Right forelimb (tissue), 1 donor: ENCODE data around the gene LINC00237.

ENCODE experiments used
- DNase-seq: peaks from one replicate; pipeline ENCODE4 v3.0.0-alpha.2; 2018

LINC00237 gene

GRCh38 chr20:21106171-21107017, at the start of gene LINC00237:
Gene LINC00237, minus strand, starts transcription at chr20:21106358.
- DNase-seq: no peak

- DNase-seq: no peak
Measured at GRCh38 chr20:21155268-21155667, 49.1 kb upstream of the LINC00237 start.

DNA sequence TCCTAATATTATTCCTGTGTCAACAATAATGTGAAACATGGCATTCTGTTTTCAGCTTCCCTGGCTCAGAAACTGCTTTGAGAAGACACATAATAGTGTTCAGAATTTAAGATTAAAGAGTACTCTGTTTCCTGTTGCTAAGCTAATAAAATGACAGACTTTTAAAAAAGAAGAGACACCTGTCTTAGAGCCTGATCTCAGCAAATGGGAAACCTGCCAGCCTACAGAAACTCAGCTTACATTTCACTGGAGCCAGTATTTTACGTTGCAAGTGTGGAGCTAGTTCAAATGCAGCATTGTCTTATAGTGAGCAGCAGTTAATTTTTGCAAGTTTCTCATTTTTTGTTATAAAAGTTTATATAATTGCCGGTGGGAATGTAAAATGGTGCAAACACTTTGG, 48.5 kb upstream of the LINC00237 start:
- no peak for DNase-seq

- no peak for DNase-seq
Measured at GRCh38 chr20:21151791-21152190, 45.6 kb upstream of the LINC00237 start.

- DNase-seq: no peak
Measured at GRCh38 chr20:21149344-21149743, 43.2 kb upstream of the LINC00237 start.

DNA sequence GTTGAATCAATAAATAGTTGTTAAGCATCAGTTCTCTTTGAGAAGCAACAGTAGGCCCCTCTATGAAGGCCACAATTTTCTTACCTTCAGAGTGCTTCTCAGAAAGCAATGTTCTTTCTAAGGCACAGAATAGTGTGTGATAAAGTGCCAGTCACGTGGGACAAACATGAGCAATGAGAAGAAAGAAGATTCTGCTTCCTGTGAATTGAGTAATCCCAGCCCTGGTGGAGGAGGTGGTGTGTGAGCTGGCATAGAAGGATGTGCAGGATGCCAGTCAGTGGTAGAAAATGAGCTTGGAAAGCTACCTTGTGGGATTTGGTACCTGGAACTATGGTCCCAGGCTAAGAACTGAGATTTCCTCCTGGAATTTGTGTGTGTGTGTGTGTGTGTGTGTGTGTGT, 41.4 kb upstream of the LINC00237 start:
- DNase-seq: no peak

GRCh38 chr20:21146215-21146614, 40.1 kb upstream of the LINC00237 start:
- no peak for DNase-seq

DNA sequence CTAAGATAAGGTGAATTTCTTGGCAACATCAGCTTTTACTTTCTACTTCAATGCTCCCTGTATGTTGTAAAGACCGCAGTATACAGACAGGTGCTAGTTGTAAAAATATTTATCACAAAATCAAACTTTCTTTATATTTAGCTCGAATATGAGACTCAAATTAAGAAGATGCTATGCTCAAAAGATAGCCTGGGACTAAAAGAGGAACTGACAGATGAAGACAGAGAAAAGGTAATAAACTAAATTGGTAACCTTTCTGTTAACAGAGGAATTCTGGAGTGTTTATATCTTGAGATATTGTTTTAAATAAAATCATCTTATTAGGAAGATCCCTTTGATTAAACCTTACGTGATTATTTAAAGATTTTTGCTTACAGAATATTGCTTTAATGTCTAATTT, 39.3 kb upstream of the LINC00237 start:
- DNase-seq: no peak

DNA sequence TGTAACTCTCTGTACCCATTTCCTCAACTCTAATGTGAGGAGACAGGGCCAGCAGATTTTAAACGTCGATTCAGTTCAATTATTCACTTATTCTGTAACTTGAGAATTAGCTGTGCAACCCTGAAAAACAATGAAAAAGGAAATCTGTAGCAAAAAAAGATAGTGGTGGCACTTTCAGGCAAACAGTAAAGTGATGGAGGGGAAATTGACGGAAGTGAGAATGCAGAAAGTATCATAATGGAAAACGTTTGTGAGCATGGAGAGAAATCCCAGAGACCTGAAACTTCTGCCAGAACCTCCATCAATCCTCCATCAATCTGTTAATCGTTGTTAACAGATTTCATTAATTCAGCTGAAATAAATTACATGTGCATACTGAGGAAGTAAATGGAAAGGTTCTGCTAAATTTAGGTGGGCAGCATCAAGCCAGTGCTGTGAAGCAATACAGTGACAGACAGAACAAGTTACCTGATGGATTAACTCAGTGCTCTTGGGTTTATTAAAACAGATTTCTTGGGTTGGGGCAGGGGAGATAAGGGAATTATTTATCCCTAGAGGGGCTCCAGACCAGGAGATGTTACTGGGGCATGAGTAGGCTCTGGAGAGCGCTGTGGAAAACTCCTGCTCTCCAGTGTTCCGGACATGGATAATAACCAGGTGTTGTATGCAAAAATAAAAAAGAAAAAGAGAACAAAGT, 37.2 kb upstream of the LINC00237 start:
- DNase-seq: no peak

GRCh38 chr20:21141825-21142224, 35.7 kb upstream of the LINC00237 start:
- DNase-seq: no peak

GRCh38 chr20:21139881-21140566, 33.9 kb upstream of the LINC00237 start:
- DNase-seq: no peak

- no peak for DNase-seq
Measured at GRCh38 chr20:21137078-21137477, 30.9 kb upstream of the LINC00237 start.

- DNase-seq: no peak
Measured at GRCh38 chr20:21136015-21136732, 30.0 kb upstream of the LINC00237 start.

DNA sequence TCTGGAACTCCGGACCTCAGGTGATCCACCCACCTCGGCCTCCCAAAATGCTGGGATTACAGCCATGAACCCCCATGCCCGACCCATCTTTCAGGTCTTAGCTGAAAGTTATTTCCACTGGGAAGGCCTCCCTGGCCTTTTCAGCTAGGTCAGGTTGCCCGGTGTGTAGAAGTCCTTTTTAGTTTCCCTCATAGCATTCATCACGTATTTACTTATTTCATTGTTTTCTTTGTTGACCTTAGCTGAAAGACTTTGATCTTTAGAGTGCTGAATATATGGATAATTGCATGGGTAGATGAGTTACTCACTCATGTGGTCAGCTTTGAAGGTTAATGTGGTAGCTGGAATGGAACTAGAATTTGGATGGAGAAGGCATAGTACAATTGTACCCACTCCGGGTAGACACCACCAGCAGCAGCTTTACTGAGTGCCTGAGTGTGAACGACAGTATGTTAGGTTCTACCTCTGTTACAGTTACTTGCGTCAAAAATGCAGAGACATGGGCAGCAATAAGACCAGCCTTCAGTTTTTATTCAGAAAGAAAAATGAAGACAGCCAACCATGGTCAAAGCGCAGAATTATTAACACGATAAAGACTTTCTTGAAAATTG, 28.8 kb upstream of the LINC00237 start:
- DNase-seq: no peak

- no peak for DNase-seq
Measured at GRCh38 chr20:21133917-21134622, 27.9 kb upstream of the LINC00237 start.

GRCh38 chr20:21133404-21133803, 27.2 kb upstream of the LINC00237 start:
- DNase-seq: no peak

DNA sequence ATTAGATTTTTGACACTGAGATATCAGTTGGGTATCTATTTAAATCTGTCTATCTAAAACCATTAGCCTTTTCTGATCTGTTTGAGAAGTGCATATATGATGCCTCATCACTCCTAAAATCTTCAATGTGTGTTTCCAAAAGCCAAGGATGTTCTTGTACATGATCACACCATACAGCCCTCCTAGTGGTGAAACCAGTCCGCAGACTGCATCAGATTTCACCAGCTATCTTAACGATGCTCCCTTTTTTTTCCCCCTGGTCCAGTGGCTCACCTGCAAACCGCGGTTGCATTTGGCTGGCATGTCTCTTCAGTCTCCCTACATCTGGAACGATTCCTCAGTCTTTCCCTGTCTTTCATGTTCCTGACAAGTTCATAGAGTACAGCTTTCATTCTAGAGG, 23.7 kb upstream of the LINC00237 start:
- no peak for DNase-seq

- DNase-seq: no peak
Measured at GRCh38 chr20:21127201-21127981, 21.2 kb upstream of the LINC00237 start.

- no peak for DNase-seq
Measured at GRCh38 chr20:21126581-21126870, 20.4 kb upstream of the LINC00237 start.

DNA sequence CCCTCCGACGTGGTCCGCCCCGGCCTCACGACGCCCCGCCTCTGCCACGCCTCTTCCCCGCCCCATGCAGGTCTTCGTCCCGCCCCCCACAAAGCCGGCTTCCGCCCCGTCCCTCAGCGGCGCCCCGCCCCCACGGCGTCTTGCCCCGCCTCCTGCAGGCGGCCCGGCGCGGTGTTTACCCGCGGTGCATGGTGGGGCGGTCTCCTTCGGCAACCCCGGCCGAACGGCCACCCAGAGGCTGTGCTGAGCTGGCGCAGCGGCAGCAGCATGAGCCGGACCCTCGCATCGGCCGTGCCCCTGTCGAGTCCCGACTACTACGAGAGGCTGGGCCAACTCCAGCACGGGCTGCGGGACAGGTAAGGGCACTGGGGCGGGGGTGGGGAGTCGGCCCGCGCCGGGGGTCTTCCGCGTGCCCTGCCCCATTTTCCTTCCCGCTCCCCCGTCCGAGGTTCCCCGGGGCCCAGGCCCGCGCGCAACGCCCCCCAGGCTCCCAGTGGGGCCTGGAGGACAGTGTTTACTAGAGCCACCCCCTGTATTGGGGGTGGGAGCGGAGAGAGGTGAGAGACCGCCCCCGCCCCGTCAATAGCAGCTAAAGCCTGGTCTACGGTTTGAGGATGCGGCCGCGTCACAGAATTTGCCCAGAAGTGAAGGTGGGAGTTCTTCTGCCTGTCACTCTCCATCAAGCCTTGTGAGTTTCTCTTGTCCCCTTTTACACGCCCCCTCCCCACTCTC, 19.9 kb upstream of the LINC00237 start, which contains the start of gene KIZ:
KIZ (plus strand) TSS at position 234 of the 732 bp plus-strand sequence; CDS start at position 268, 34 bp downstream.
- DNase-seq: peak; percentile 98
